ENCODE data around the gene RGS18. TPM values are rescaled to one million over a fixed set of nuclear protein-coding genes. Genes with fewer than 3 reads are reported as not detected.

The RGS18 gene
- total RNA-seq, 1 experiment from 2014 or later: not detected

GRCh38 chr1:192157067-192157466 lies 1.2 kb upstream of the RGS18 start:
- Mint-ChIP-seq H3K4me1 (peaks cover 2 to 3% of the 10 kb centered on the region in 2 experiments; a peak in 1 of 4 replicates), H3K36me3 (ENCODE audit: insufficient read depth in 1 of 3, low read depth in 3 of 3) (peaks cover 0 to 5% (median 0%) of the 10 kb centered on the region in 3 experiments; a peak in 2 of 7 replicates), H3K27ac (no peak overlapping the region), H3K4me3 (no peak overlapping the region), H3K9me3 (0 out of 5 replicates have a peak, but pooled peaks cover 0 to 2% of the 10 kb centered on the region in 2 experiments), H3K27me3 (ENCODE audit: low read depth) (no peaks in the 10 kb centered on the region)
- no peak overlapping the region for H3K14ac ChIP-seq (ENCODE audit: insufficient read depth, low read length)
- no peak overlapping the region for H4K91ac ChIP-seq (ENCODE audit: insufficient read length, low read depth, low read length)
- H3K56ac ChIP-seq (ENCODE audit: insufficient read length, low read depth, low read length): no peak overlapping the region
- no peak overlapping the region for H3K23ac ChIP-seq (ENCODE audit: insufficient read length, low read depth, low read length)
- no peak overlapping the region for H3K4me2 ChIP-seq (ENCODE audit: insufficient read depth, insufficient read length, low read length)
- no peaks in the 10 kb centered on the region for H3K23me2 ChIP-seq (ENCODE audit: insufficient read length, low read depth, low read length, poor library complexity, severe bottlenecking)
- no peaks in the 10 kb centered on the region for H3K9me3 ChIP-seq (ENCODE audit: control insufficient read depth, low read depth, low read length)
- H4K5ac ChIP-seq (ENCODE audit: insufficient read length, low read depth, low read length): no peak overlapping the region
- no peak overlapping the region for H3K4ac ChIP-seq (ENCODE audit: low read depth, low read length)
- H3K27me3 ChIP-seq (ENCODE audit: insufficient read depth, low read length): no peaks in the 10 kb centered on the region
- no peak overlapping the region for H2BK5ac ChIP-seq (ENCODE audit: insufficient read length, low read length)
- H3K79me1 ChIP-seq (ENCODE audit: insufficient read depth, low read depth, low read length, poor library complexity, severe bottlenecking): no peaks in the 10 kb centered on the region
- no peaks in the 10 kb centered on the region for H3K4me1 ChIP-seq (ENCODE audit: insufficient read depth, low read length)
- H3K27ac ChIP-seq (ENCODE audit: insufficient read length, low read depth, low read length): no peak overlapping the region
- no peaks in the 10 kb centered on the region for H4K20me1 ChIP-seq (ENCODE audit: control insufficient read depth, insufficient read depth, insufficient read length)
- H2BK20ac ChIP-seq (ENCODE audit: low read depth, low read length, poor library complexity, severe bottlenecking): no peak overlapping the region
- H3K9ac ChIP-seq (ENCODE audit: extremely low read depth, insufficient read length, low read length): no peak overlapping the region
- no peak for DNase-seq
- no peak overlapping the region for H2BK12ac ChIP-seq (ENCODE audit: insufficient read length, low read depth, low read length)
- no peak overlapping the region for H2AK5ac ChIP-seq (ENCODE audit: insufficient read length, low read length)
- H3K79me2 ChIP-seq (ENCODE audit: insufficient read depth, low read length): no peaks in the 10 kb centered on the region
- H2BK15ac ChIP-seq (ENCODE audit: low read depth, low read length): no peak overlapping the region
- H2BK120ac ChIP-seq (ENCODE audit: low read depth, low read length, poor library complexity, severe bottlenecking): no peak overlapping the region
- no peak overlapping the region for H2AFZ ChIP-seq (ENCODE audit: low read length)
- TF ChIP-seq CTCF (conservative IDR thresholded peaks at IDR 0.05): no peak
- H3T11ph ChIP-seq (ENCODE audit: low read length): no peak overlapping the region
- no peak overlapping the region for H3K18ac ChIP-seq (ENCODE audit: insufficient read length, low read depth, low read length)
- H4K8ac ChIP-seq (replicated peaks; ENCODE audit: insufficient read length, low read depth, low read length): no peak overlapping the region

All from H9 (cell line).